ENCODE measurements around the gene RIPOR2.

Gene RIPOR2

GRCh38 chr6:24935366-24936152 is at the start of gene RIPOR2:
TSS of gene RIPOR2 (minus strand) at chr6:24935960. CDS start at chr6:24935898, 62 bp downstream.
- DNase-seq, result no peak

DNA sequence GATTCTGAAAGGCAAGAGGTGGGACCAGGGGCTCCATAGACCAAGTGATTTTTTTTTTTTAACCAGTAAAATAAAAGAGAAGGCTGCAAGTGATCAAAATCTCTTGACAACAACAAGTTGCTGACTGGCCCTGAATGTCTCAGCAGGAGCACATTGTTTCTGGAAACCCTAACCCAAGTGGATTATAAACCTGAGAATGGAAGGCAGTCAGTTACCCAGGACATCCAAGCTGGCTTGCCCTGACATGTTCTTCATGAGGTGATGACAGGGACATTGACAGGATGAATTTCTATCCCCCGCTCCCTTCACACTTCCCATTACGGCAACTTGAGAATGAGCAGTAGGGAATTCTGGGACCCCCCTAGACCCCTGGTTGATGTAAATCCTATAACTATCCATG is 49.6 kb upstream of the RIPOR2 start:
- no peak for DNase-seq

DNA sequence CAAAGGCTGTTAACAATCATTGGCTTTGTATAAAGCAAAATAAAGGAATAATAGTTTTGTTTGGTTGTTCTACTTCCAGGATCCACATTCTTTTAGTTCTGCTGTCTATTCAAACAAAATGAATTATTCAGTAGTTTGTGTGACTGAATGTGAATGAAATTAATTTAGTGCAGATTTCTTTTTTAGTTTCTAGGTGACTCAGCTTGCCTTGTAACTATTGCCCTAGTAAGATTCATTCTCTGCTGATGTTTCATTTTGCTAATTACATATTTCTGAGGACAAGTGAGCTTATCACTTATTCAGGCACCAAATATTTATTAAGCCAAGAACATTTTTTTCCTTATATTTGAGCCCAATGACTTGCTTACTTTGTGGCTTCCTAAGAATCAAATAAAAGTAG is 46.5 kb upstream of the RIPOR2 start:
- DNase-seq, result no peak

DNA sequence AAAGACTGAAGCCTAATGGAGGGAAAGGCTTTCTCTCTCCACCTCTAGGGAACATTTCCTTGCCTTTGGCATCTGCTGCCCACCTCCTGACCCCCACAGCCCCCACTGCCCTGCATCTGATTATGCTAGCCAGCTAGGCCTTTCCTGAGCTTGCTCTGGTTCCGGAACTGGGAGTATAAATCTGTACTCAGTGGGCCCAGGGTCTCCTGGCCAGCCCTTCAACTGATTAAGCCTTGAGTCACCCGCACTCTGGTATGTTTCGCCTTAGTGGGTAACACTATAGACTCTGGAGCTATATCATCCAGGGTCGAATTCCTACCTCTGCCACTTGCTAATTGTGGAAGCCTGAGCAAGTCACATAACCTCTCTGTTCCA is 45.6 kb upstream of the RIPOR2 start:
- DNase-seq, result no peak

DNA sequence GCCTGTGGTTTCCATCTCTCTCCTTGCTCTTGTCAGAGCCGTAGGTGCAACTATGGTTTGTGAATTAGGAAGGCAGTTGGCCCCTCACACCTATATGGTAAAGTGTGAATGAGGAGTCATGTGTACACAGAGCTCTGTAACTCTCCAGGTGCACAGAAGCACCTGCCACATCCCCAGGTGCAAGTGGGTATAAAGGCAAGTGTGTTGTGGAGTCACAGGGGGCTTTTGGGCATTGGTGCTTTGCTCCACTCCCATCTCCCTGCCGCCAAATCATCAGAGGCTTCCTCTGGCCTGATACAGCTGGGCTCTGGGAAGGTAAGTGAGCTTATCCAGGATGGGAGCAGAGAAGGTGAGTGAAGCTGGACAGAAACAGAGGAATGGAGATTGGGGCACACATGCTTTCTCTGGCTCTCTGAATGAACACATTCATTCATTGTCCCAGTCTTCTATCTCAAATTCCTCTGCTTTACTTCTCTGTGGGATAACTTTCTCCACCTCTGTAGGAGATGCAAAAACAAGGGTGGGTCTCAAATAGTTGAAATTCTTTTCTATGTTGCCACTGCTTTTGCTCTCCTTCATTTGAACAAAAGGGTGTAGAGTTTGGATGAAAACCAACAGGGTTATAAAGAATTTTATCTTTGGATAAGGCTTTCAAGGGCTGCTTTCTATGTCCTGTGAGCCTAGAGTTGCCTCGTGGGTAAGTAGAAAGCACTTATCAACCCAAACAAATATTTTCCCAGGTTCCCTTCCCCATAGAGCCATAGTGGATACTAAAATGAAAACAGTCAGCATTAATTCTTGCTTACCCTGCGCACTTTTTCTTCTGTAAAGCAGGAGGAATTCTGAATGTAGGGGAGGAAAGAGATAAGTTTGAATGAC is 45.0 kb upstream of the RIPOR2 start:
- no peak for DNase-seq

DNA sequence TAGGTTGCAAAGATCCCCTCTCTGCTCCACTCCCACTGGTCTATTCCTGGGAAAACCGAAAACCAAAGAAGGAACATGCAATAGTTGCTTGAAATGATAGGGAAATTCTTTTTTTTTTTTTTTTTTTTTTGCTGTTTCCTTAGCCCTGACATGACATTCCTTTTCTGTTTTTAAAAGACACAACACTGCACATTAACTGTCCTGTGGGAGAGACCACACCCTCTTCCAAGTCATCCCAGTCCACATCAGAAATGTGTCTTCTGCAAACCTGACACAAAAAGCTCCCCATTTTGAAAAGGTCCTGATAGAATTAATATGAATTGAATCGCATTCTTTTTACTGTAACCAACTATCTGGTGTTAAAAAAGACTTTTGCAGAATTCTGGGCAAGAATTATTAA is 43.4 kb upstream of the RIPOR2 start:
- no peak for DNase-seq

GRCh38 chr6:24974182-24975171 is 38.7 kb upstream of the RIPOR2 start:
- DNase-seq, result no peak

DNA sequence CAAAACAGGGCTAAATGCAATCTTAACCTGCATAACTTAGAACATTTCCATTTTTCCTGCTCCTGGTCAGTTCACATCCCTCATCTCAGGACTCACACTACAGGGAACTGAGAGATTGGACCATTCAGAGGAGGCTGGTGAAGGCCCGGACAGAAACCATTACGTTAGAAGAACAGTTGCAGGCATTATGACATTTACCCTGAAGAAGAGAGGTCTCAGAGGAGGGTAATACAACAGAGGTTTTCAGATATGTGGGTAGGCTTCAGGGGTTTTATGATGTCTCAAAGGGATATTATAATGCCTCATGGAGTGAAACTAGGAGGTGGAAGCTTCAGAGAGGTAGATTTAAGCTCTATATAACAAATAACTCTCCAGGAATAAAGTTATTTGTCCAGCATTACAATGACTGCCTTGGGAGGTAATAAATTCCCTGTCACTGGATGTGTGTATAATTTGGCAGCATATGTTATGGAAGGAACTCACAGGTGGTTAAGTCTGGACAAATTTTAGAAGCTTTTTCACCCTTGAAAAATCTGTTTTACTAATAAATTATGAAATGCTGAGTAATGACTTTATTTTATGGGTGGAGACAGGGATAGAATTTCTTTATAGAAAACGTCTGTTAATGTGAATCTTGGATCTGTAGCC is 36.7 kb upstream of the RIPOR2 start:
- DNase-seq, result no peak

DNA sequence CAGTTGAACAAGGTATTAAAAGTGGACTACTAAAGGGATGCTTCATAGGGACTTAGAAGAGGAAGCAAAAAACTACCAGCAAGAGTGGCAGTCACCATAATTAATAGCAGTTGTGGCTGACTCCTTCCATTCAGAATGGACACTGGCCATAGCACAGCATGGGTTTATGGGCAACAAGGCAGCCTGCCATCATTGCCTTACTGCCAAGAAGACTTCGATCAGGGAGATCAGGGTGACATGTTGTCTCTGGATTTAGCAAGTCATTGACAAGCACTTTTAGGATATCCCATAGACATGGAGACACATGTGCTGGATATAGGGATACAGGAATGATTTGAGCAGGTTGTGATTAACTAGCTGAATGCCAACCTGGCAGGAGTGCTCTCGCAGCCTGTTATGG is 35.3 kb upstream of the RIPOR2 start:
- no peak for DNase-seq

GRCh38 chr6:24969343-24969860 is 33.6 kb upstream of the RIPOR2 start:
- DNase-seq, result no peak

DNA sequence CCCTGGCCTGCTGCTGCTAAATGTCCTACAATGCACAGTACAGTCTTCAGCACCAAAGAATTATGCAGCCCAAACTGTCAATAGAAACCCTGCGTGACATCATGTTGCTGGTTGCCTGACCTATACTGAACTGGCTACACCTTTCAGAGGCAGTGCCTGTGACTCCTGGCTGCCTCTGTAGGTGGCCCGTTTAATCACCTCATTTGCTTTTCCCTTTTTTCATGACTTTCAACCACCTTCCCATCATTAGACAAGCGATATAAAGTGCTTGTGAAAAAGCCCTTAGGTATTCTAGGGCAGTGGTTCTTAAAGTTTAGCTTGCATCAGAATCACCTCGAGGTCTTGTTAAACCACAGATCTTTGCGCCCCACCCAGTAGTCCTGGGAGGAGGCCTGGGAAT is 33.0 kb upstream of the RIPOR2 start:
- no peak for DNase-seq

DNA sequence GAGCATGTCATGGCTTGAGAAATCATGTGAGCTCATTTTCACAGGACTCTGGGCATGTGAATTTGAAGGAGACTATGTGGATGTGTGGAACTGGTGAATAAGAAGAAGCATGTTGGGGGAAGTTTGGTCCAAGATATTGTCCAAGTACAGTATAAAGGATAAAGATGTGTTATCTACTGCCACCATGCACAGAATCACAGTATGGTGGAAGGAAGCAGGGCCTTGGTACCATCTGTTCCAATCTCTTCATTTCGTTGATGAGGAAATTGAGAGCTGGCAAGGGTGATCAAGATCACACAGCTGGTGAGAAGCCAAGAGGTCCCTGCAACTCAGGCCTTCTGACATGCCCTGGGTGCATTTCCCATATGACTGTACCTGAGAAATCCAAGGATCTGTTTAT is 31.5 kb upstream of the RIPOR2 start:
- no peak for DNase-seq

GRCh38 chr6:24966381-24966780 is 30.6 kb upstream of the RIPOR2 start:
- no peak for DNase-seq

DNA sequence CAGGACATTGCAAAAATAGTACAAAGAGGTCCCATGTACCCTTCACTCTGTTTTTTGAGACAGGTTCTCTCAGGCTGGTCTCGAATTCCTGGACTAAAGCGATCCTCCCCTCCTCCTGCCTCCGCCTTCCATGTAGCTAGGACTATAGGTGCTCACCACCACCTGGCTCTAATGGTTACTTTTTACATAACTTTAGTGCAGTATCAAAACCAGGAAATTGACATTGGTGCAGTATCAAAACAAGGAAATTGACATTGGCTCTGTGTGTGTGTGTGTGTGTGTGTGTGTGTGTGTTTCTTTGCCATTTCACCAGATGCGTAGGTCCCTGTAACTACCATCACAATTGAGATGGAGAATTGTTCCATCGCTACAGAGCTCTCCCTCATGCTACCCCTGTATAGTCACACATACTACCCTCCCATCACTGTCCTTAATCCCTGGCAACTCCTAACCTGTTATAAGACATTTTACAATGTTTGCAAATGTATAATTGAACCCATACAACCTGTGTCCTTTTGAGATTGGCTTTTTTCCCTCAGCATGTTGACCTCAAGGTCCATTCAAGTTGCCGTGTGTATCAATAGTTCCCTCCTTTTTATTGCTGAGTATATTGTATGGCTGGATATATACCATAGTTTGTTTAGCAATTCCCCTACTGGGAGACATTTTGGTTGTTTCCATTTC is 28.3 kb upstream of the RIPOR2 start:
- no peak for DNase-seq

GRCh38 chr6:24963339-24963738 is 27.6 kb upstream of the RIPOR2 start:
- DNase-seq, result no peak

- no peak for DNase-seq
Measured at GRCh38 chr6:24961852-24962251, 26.1 kb upstream of the RIPOR2 start.

DNA sequence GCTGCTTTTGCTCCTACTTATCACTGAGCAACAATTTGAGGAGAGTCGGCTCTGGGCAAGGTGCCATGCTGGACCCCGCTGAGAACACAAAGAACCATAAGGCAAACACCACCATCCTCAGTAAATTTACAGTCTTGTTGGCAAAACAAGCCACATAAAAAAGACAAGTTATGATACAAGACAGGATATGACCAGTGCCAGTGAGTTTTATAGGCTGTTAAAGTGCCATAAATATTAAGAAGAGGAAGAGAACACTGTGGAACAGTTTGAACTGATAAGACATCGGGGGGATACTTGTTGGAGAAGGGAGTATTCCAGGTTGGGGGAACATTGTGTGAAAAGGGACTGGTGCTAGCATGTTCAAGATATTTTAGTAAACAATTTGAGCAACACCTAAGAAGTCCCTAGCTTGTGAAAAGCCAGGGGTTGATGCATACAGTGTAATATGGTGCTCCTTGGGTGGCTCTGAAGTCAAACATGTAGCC is 25.3 kb upstream of the RIPOR2 start:
- DNase-seq, result no peak

GRCh38 chr6:24959319-24959718 is 23.6 kb upstream of the RIPOR2 start:
- DNase-seq, result no peak

GRCh38 chr6:24957199-24957598 is 21.4 kb upstream of the RIPOR2 start:
- no peak for DNase-seq

DNA sequence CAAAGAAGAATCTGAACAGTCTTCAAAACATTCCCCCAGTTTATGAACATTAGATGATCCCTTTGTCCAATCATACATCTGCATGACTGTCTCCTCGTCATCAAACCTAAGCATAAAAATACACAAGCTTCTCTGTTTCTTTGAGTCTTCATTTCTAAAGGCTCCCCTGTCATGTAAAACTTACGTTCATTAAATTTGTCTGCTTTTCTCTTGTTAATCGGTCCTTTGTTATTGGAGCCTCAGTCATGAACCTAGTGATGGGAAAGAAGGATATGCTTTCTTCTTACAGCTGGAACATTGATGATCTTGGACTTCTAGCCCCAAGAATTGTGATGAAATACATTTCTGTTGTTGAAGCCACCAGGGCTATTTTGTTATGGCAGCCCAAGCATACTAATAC is 18.0 kb upstream of the RIPOR2 start:
- no peak for DNase-seq

DNA sequence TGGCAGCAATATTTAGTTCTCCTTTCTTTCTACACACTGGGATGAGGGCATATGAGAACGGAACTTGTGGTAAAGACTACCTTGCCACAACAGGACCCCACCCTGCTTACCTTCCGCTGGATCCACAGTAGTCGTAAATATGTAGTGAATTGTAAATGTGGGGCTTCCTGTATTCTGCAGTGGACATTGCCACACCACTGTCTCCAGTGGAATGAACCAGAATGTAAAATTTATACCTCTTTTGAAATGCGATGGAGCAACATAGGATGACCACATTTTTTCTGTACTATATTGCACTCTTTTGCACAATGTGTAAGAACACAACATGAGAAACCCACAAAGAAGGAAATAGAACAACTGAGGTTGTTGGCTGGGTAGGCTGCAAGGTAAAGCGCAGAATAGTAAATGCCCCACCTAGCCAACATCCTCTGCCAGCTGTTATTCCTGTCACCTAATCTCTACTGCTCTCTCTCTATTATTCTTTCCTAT is 16.1 kb upstream of the RIPOR2 start:
- no peak for DNase-seq
